GM06990 (cell line): Measurements from ENCODE around the gene PCID2.

Source experiments
- DNase-seq: peaks from one replicate; pipeline ENCODE4 v3.0.0-alpha.2; 2011; ENCODE audit not compliant: insufficient read length; ENCODE audit errors: extremely low read depth
- H3K27me3 ChIP-seq: replicated peaks from 2 replicates; pipeline ENCODE4 v1.6.0; 2011; ENCODE audit warnings: low read length; ENCODE audit not compliant: control insufficient read depth, insufficient read depth
- H3K36me3 ChIP-seq: 2 replicates; pipeline ENCODE4 v1.5.1; 2011; ENCODE audit warnings: low read length; ENCODE audit not compliant: control insufficient read depth, insufficient read depth
- H3K4me3 ChIP-seq: replicated peaks from 2 replicates; pipeline ENCODE4 v1.5.1; 2011; ENCODE audit warnings: low read depth, mild to moderate bottlenecking, control low read depth, low read length
- CTCF ChIP-seq: IDR thresholded peaks from 2 replicates; pipeline ENCODE4 v1.5.1; 2011; ENCODE audit warnings: low read length, control low read depth, mild to moderate bottlenecking, inconsistent platforms; ENCODE audit not compliant: insufficient read depth, poor library complexity, severe bottlenecking

The PCID2 gene

GRCh38 chr13:113178070-113178895 is 30.2 kb downstream of the PCID2 start:
- Histone ChIP-seq H3K27me3 (no peaks in the 10 kb centered on the region), H3K4me3 (no peak overlapping the region), H3K36me3 (peaks cover 22% of the 10 kb centered on the region)
- no peak for TF ChIP-seq CTCF
- DNase-seq: no peak

- peaks cover 22% of the 10 kb centered on the region for H3K36me3 ChIP-seq
These were observed 31.6 kb downstream of the PCID2 start for GRCh38 chr13:113176822-113177221.

GRCh38 chr13:113176280-113176679 is 32.2 kb downstream of the PCID2 start:
- H3K4me3 ChIP-seq: no peak overlapping the region
- peak; percentile 45 for DNase-seq
- no peaks in the 10 kb centered on the region for H3K27me3 ChIP-seq
- no peak for TF ChIP-seq CTCF
- peaks cover 22% of the 10 kb centered on the region for H3K36me3 ChIP-seq

More at GRCh38 chr13:113176822-113177221, 31.6 kb downstream of the PCID2 start:
- TF ChIP-seq CTCF: no peak
- H3K4me3 ChIP-seq: no peak overlapping the region
- H3K27me3 ChIP-seq: no peaks in the 10 kb centered on the region
- DNase-seq: no peak

- TF ChIP-seq CTCF: no peak
- H3K4me3 ChIP-seq: no peak overlapping the region
- no peaks in the 10 kb centered on the region for H3K27me3 ChIP-seq
- H3K36me3 ChIP-seq: peaks cover 10% of the 10 kb centered on the region
- no peak for DNase-seq
These were observed 36.0 kb downstream of the PCID2 start for GRCh38 chr13:113172419-113172926.

GRCh38 chr13:113171250-113172125 is 37.0 kb downstream of the PCID2 start:
- no peak for TF ChIP-seq CTCF
- H3K36me3 ChIP-seq: peaks cover 8% of the 10 kb centered on the region

More at GRCh38 chr13:113171250-113172125, 37.0 kb downstream of the PCID2 start:
- H3K27me3 ChIP-seq: no peaks in the 10 kb centered on the region
- DNase-seq: no peak
- no peak overlapping the region for H3K4me3 ChIP-seq
